NCI-H1694 treated with DMSO at 0.1 percent for 48 hours (cell line): ENCODE data around the gene CRIP2.

ENCODE experiments used
- DNase-seq: peaks from one replicate; lab custom pipeline; 2025; lab: John Stamatoyannopoulos, UW

Gene CRIP2

GRCh38 chr14:105498430-105499255, 24.0 kb downstream of the CRIP2 start:
- no peak for DNase-seq

- DNase-seq: no peak
Observed at GRCh38 chr14:105499256-105500035, 24.8 kb downstream of the CRIP2 start.

- DNase-seq: no peak
Observed at GRCh38 chr14:105500036-105500725, 25.6 kb downstream of the CRIP2 start.

- no peak for DNase-seq
Observed at GRCh38 chr14:105500726-105501101, 26.1 kb downstream of the CRIP2 start.

- no peak for DNase-seq
Observed at GRCh38 chr14:105501504-105502291, 27.1 kb downstream of the CRIP2 start.

- DNase-seq: no peak
Observed at GRCh38 chr14:105502446-105503295, 28.1 kb downstream of the CRIP2 start.

GRCh38 chr14:105503296-105503640, 28.6 kb downstream of the CRIP2 start:
- DNase-seq: no peak

GRCh38 chr14:105503935-105504692, 29.5 kb downstream of the CRIP2 start:
- no peak for DNase-seq

GRCh38 chr14:105505101-105505500, 30.5 kb downstream of the CRIP2 start:
- no peak for DNase-seq

GRCh38 chr14:105507247-105507646, 32.6 kb downstream of the CRIP2 start:
- DNase-seq: no peak

GRCh38 chr14:105508069-105508468, 33.4 kb downstream of the CRIP2 start:
- no peak for DNase-seq

GRCh38 chr14:105508601-105509000, 34.0 kb downstream of the CRIP2 start:
- no peak for DNase-seq

GRCh38 chr14:105517096-105517495, 42.5 kb downstream of the CRIP2 start:
- DNase-seq: no peak

GRCh38 chr14:105519946-105520698, 45.5 kb downstream of the CRIP2 start:
- no peak for DNase-seq

- DNase-seq: no peak
Observed at GRCh38 chr14:105525326-105525725, 50.7 kb downstream of the CRIP2 start.

- no peak for DNase-seq
Observed at GRCh38 chr14:105525861-105526775, 51.5 kb downstream of the CRIP2 start, which contains the start of gene TMEM121. Gene TMEM121 (plus strand): TSS chr14:105526583. CDS start chr14:105528835, 2,252 bp downstream.

GRCh38 chr14:105526776-105527380, 52.3 kb downstream of the CRIP2 start:
- DNase-seq: no peak

- no peak for DNase-seq
Observed at GRCh38 chr14:105527381-105527825, 52.8 kb downstream of the CRIP2 start.
